Astrocyte of the spinal cord (primary cell): ENCODE results near the gene RPS28.
"Not testable (repeated sequence)": the region's sequence is repeated elsewhere in the genome, so short reads cannot be mapped to it uniquely, and the experiment has no call there.

Experiments
- DNase-seq: peaks from one replicate; pipeline ENCODE4 v3.0.0; 2011; ENCODE audit warnings: low read depth, low spot score
- H3K4me3 ChIP-seq: 2 replicates; pipeline ENCODE4 v1.5.1; 2011; ENCODE audit warnings: low read depth, mild to moderate bottlenecking, low read length, moderate library complexity
- CTCF ChIP-seq: IDR thresholded peaks from 2 replicates; pipeline ENCODE4 v1.5.1; 2012; ENCODE audit warnings: low read depth, mild to moderate bottlenecking, low read length, inconsistent platforms
- in situ Hi-C: cut with HindIII; loops from 2 replicates; pipeline ENCODE4 v1.10.0; 2017; ENCODE audit warnings: low sequenced_read_pairs

RPS28 gene

GRCh38 chr19:8321067-8321985 is at the start of gene RPS28, which contains the start of gene NDUFA7:
Gene RPS28 (plus strand): TSS chr19:8321496. CDS start chr19:8321531, 35 bp downstream.
Gene NDUFA7 (minus strand): TSS chr19:8321375. CDS start chr19:8321358, 17 bp downstream.
- DNase-seq, result peak; percentile 95
- peak; percentile 24 for TF ChIP-seq CTCF
- peak within 1 kb of the TSS; percentile 94 for H3K4me3 ChIP-seq
- in situ Hi-C loops, result no loop called here

GRCh38 chr19:8276508-8276907 is 44.8 kb upstream of the RPS28 start:
- in situ Hi-C loops, H3K4me3 ChIP-seq, DNase-seq: not testable (repeated sequence)

DNA sequence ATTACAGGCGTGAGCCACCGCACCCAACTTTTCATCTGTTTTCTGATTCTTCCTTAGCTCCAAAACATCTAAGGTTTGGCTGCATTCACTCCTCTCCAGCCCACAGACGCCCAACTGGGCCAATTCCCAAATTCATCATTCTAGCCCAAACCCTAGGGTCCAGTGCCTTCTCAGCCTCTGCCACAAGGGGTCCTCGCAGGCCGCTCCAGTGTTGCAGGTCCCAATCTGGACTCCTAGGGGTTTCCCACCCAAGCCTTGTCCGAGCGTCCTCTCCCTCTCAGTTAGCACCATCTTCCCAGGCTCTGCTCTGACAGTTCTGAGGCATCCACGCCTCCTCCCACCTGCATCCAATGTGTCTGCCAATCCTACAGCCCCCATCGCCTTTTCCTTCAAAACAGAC is 30.0 kb upstream of the RPS28 start:
- DNase-seq, in situ Hi-C loops: not testable (repeated sequence)

GRCh38 chr19:8302357-8302691 is 19.0 kb upstream of the RPS28 start:
- no peak overlapping the region for H3K4me3 ChIP-seq
- in situ Hi-C loops, result no loop called here
- no peak for TF ChIP-seq CTCF
- no peak for DNase-seq

More for the DNA sequence above, 30.0 kb upstream of the RPS28 start:
- H3K4me3 ChIP-seq, result not testable (repeated sequence)

DNA sequence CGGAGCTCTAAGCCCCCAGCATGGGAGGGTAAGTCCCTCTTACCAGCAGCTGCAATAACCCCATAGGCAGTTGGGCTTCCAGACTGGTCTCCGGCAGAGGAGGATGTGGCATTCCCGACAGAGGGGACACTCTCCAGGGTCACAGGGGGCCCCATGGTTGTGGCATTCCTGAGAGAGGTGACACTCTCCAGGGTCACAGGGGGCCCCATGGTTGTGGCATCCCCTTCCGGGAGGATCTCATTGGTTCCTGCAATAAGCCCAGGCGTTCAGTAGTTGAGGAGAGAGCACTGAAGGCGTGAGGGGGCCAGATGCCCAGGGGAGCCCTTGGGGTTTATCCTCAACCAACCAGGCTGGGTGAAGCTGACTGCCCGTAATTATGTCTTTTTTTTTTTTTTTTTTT is 18.6 kb upstream of the RPS28 start:
- TF ChIP-seq CTCF, result no peak
- H3K4me3 ChIP-seq, result no peak overlapping the region
- DNase-seq, result no peak
- in situ Hi-C loops, result no loop called here

DNA sequence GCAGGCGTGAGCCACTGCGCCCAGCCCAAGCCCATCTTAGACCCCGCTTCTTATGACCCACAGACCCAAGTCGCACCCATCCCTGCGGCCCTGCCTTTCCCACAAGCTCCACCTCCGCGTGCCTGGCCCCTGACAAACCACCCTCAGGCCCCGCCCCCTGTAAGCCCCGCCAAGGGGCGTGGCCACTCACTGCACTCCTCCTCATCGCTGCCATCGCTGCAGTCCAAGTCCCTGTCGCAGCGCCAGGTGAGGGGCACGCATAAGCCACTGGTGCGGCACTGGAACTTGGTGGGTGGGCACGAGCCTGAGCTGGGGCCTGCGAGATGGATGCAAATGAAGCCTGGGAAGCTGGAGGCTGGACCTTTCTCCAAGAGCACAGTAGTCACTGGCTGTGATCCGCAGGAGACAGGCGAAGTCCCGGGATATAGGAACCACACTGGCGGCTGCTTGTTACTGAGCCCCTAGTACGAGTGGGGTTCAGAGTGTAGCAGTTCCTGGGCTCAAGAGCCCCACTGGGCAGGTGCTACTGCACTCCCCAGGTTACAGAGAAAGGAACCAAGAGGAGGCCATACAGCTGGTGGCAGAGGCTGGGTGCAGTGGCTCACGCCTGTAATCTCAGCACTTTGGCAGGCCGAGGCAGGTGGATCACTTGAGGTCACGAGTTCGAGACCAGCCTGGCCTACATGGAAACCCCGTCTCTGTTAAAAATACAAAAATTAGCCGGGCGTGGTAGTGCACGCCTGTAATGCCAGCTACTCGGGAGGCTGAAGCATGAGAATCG is 16.3 kb upstream of the RPS28 start:
- in situ Hi-C loops, result no loop called here
- no peak for DNase-seq
- no peak for TF ChIP-seq CTCF
- no peak overlapping the region for H3K4me3 ChIP-seq

- no peak overlapping the region for H3K4me3 ChIP-seq
- DNase-seq, result no peak
- no peak for TF ChIP-seq CTCF
- in situ Hi-C loops, result no loop called here
Observed at GRCh38 chr19:8305798-8306197, 15.5 kb upstream of the RPS28 start.
